SK-N-SH (cell line): ENCODE results near the gene USP28. TPM values are rescaled to one million over a fixed set of nuclear protein-coding genes. Genes with fewer than 3 reads are reported as not detected.

Experiments used
- CTCF ChIA-PET: fragments of 300-600, 350-600 bp; formaldehyde crosslinking; extraction: SDS; loops from one replicate; lab custom pipeline; 2021; lab: Yijun Ruan, JAX
- POLR2A ChIA-PET: fragments of 350-600 bp; sonication (Branson Sonifier 250); formaldehyde crosslinking; extraction: SDS; loops from one replicate; lab custom pipeline; 2020; ENCODE audit warnings: antibody characterized with exemption, inconsistent platforms; lab: Yijun Ruan, JAX
- DNase-seq: peaks from one replicate; pipeline ENCODE4 v3.0.0; 2012
- H2AFZ ChIP-seq: fragments of 200-600 bp; sonication (generic); 2 replicates; pipeline ENCODE4 v1.8.1; 2016; ENCODE audit warnings: antibody characterized with exemption, mild to moderate bottlenecking, low read depth
- H3F3A ChIP-seq: fragments of 200-600 bp; sonication (generic); replicated peaks from 2 replicates; pipeline ENCODE3; 2016; ENCODE audit warnings: antibody characterized with exemption, mild to moderate bottlenecking; ENCODE audit not compliant: insufficient read depth
- H3K27ac ChIP-seq, 2 experiments: fragments of 200-500 bp in 1 of 2; fragments of 200-600 bp in 1 of 2; sonication (Bioruptor generic) in 1 of 2; sonication (generic), shearing (Covaris generic) in 1 of 2; 2 replicates each; pipeline versions ENCODE4 v1.5.1 to v1.6.1; 2014 to 2016; ENCODE audit warnings: low read depth in 2 of 2, inconsistent platforms in 1 of 2, low read length in 1 of 2, mild to moderate bottlenecking in 1 of 2, mixed read lengths in 1 of 2
- H3K27me3 ChIP-seq: fragments of 200-600 bp; sonication (generic), shearing (Covaris generic); 2 replicates; pipeline ENCODE4 v1.6.1; 2016; ENCODE audit warnings: mixed run types; ENCODE audit not compliant: insufficient read depth
- H3K36me3 ChIP-seq, 2 experiments: fragments of 200-500 bp in 1 of 2; fragments of 200-600 bp in 1 of 2; sonication (Bioruptor generic) in 1 of 2; sonication (generic) in 1 of 2; replicated peaks in 1 of 2; 2 replicates each; pipeline versions ENCODE3 to v1.5.1; 2014 to 2016; ENCODE audit warnings: low read length in 1 of 2, mild to moderate bottlenecking in 1 of 2; ENCODE audit not compliant: insufficient read depth in 2 of 2, control insufficient read depth in 1 of 2
- H3K4me1 ChIP-seq, 2 experiments: fragments of 200-500 bp in 1 of 2; fragments of 200-600 bp in 1 of 2; sonication (Bioruptor generic) in 1 of 2; sonication (generic), shearing (Covaris generic) in 1 of 2; 2 replicates each; pipeline versions ENCODE4 v1.5.1 to v1.6.1; 2014 to 2016; ENCODE audit warnings: low read depth in 1 of 2, low read length in 1 of 2, mixed run types in 1 of 2; ENCODE audit not compliant: insufficient read depth in 2 of 2, control insufficient read depth in 1 of 2
- H3K4me2 ChIP-seq: fragments of 200-600 bp; sonication (generic), shearing (Covaris generic); 2 replicates; pipeline ENCODE4 v1.6.1; 2017; ENCODE audit warnings: mixed run types
- H3K4me3 ChIP-seq, 2 experiments: fragments of 200-500 bp in 1 of 2; fragments of 200-600 bp in 1 of 2; sonication (Bioruptor generic) in 1 of 2; sonication (generic), shearing (Covaris generic) in 1 of 2; 2 replicates each; pipeline versions ENCODE4 v1.5.1 to v1.8.1; 2014 to 2016; ENCODE audit warnings: low read depth in 2 of 2, inconsistent platforms in 1 of 2, low read length in 1 of 2, mild to moderate bottlenecking in 1 of 2, mixed read lengths in 1 of 2, moderate library complexity in 1 of 2
- H3K79me2 ChIP-seq: fragments of 200-600 bp; sonication (generic); 2 replicates; pipeline ENCODE4 v1.8.1; 2017; ENCODE audit warnings: mild to moderate bottlenecking; ENCODE audit not compliant: insufficient read depth
- H3K9ac ChIP-seq: fragments of 200-600 bp; sonication (generic); 2 replicates; pipeline ENCODE4 v1.6.1; 2017; ENCODE audit warnings: mixed run types
- H3K9me2 ChIP-seq: fragments of 200-600 bp; sonication (generic); 2 replicates; pipeline ENCODE4 v1.6.1; 2017; ENCODE audit warnings: mixed run types
- H3K9me3 ChIP-seq: fragments of 200-600 bp; sonication (generic); 2 replicates; pipeline ENCODE4 v1.6.1; 2017; ENCODE audit warnings: mixed run types, mild to moderate bottlenecking, moderate library complexity
- H4K20me1 ChIP-seq: fragments of 200-600 bp; sonication (generic); 2 replicates; pipeline ENCODE4 v1.6.1; 2017; ENCODE audit warnings: mild to moderate bottlenecking, mixed run types; ENCODE audit not compliant: insufficient read depth
- ELF1 ChIP-seq: IDR thresholded peaks from 2 replicates; pipeline ENCODE4 v1.4.0; 2012
- EP300 ChIP-seq, 2 experiments: IDR thresholded peaks; 2 replicates each; pipeline versions ENCODE4 v1.4.0 to v1.6.1; 2012; ENCODE audit warnings: borderline replicate concordance in 1 of 2, low read depth in 1 of 2, low read length in 1 of 2
- FOSL2 ChIP-seq: IDR thresholded peaks from 2 replicates; pipeline ENCODE4 v1.4.0; 2012; ENCODE audit warnings: low read depth, mild to moderate bottlenecking, moderate library complexity, borderline replicate concordance
- FOXM1 ChIP-seq: IDR thresholded peaks from 2 replicates; pipeline ENCODE4 v1.4.0; 2012; ENCODE audit warnings: low read depth, mild to moderate bottlenecking
- GATA2 ChIP-seq: sonication (generic); formaldehyde crosslinking; IDR thresholded peaks from 2 replicates; pipeline ENCODE4 v1.5.0; 2020; ENCODE audit warnings: mild to moderate bottlenecking, missing genetic modification reagents
- MEF2A ChIP-seq: IDR thresholded peaks from 2 replicates; pipeline ENCODE4 v1.4.0; 2012; ENCODE audit warnings: low read depth, borderline replicate concordance
- MXI1 ChIP-seq: IDR thresholded peaks from 2 replicates; pipeline ENCODE4 v1.6.1; 2012; ENCODE audit warnings: mild to moderate bottlenecking, low read depth, low read length, improper control_type of control experiment
- NRF1 ChIP-seq: IDR thresholded peaks from 2 replicates; pipeline ENCODE4 v1.6.1; 2012; ENCODE audit warnings: low read depth, mild to moderate bottlenecking, low read length
- SIN3A ChIP-seq: IDR thresholded peaks from 2 replicates; pipeline ENCODE4 v1.6.1; 2012; ENCODE audit warnings: low read depth, mild to moderate bottlenecking, low read length, moderate library complexity, borderline replicate concordance
- TCF12 ChIP-seq: IDR thresholded peaks from 2 replicates; pipeline ENCODE4 v1.4.0; 2012
- TEAD4 ChIP-seq: IDR thresholded peaks from 2 replicates; pipeline ENCODE4 v1.4.0; 2012; ENCODE audit warnings: mild to moderate bottlenecking, borderline replicate concordance; ENCODE audit not compliant: insufficient read depth
- YY1 ChIP-seq: IDR thresholded peaks from 2 replicates; pipeline ENCODE4 v1.4.0; 2012; ENCODE audit warnings: low read depth, mild to moderate bottlenecking
- WGBS: methylation state at CpG from one replicate; pipeline ENCODE4 v1.1.6; 2017; ENCODE audit warnings: low lambda C conversion rate; 5-methylcytosine and 5-hydroxymethylcytosine counted together
- polyA plus RNA-seq, 3 experiments: library from polyadenylated mRNA; depleted of rRNA; stranded (reverse); fragments of >200 nt; gene quantifications; 2 replicates each; pipeline ENCODE4 v1.2.3, GENCODE V29; 2012
- TF ChIP-seq, protein P1 (sequence below): fragments of 200-600 bp; sonication (generic); IDR thresholded peaks from 2 replicates; pipeline ENCODE4 v1.6.1; 2017; ENCODE audit warnings: antibody characterized with exemption, mild to moderate bottlenecking, moderate library complexity
- TF ChIP-seq, protein P2 (sequence below): IDR thresholded peaks from 2 replicates; pipeline ENCODE4 v1.4.0; 2012; ENCODE audit warnings: low read depth
- TF ChIP-seq, protein P3 (sequence below): fragments of 150-350 bp; IDR thresholded peaks from 2 replicates; pipeline ENCODE4 v1.6.1; 2016; ENCODE audit warnings: mild to moderate bottlenecking, low read depth, low read length
- TF ChIP-seq, protein P4 (sequence below): IDR thresholded peaks from 2 replicates; pipeline ENCODE4 v1.4.0; 2012; ENCODE audit warnings: low read depth, borderline replicate concordance
- TF ChIP-seq, protein P5 (sequence below): IDR thresholded peaks from 2 replicates; pipeline ENCODE4 v1.6.1; 2012; ENCODE audit warnings: mild to moderate bottlenecking, low read depth, low read length, moderate library complexity

The USP28 gene
- polyA plus RNA-seq, 1 of the 3 experiments (the other 2 are of a cell fraction) = 20.0 TPM

DNA sequence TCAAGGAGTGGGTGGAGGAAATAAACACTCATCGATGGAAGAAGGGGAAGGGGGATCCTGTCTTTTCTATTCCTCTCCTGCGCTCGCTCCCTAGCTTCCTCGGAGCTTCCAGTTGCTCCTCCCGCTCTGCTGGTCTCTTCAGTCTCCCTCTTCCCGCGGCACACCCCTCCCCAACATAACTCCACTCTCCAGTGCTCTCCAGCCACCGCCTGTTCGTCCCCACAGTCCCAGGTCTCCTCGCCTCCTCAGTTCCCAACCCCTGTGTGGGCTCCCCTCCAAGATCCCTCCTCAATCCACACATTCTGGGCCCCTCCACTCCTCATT, 102.3 kb downstream of the USP28 start:
- POLR2A ChIA-PET = interaction anchor here (1.4 kb wide), 1 partner anchor 15 kb away, joined by 4 read pairs; no protein-coding TSS in a partner anchor

DNA sequence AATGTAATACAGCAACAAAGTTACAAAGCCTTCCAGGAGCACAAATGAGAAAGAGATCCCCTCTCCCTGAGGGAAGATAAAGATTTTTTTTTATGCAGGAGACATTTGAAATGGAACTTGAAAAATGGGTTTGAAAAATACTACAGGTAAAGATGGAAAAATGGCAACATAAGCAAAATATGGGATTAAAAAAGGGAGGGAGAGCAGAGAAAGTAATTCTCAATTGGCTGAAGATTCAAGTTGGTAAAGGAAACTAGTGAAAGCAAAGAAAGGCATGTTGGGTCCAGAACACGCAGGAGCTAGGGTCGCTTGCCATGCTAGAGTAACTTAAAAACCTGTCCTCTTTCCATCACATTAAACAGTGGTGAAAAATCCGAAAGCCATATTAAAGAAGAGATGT, 103.4 kb downstream of the USP28 start:
- Histone ChIP-seq H3K4me2 (peak overlapping the region; percentile 80), H3K9me2 (no peaks in the 10 kb centered on the region), H3K27me3 (no peaks in the 10 kb centered on the region), H3K4me1 (peaks cover 3% of the 10 kb centered on the region in 2 experiments; a peak in 3 of 4 replicates), H3K9me3 (no peaks in the 10 kb centered on the region), H3K27ac (no peak overlapping the region), H3K4me3 (no peak overlapping the region; a peak in 1 of 4 replicates), H3K9ac (no peak overlapping the region), H4K20me1 (no peaks in the 10 kb centered on the region), H2AFZ (no peak overlapping the region), H3F3A (no peaks in the 10 kb centered on the region), H3K79me2 (peaks cover 53% of the 10 kb centered on the region), H3K36me3 (peaks cover 17 to 26% of the 10 kb centered on the region in 2 experiments)
- ChIA-PET POLR2A (interaction anchor here (1.4 kb wide), 1 partner anchor 14 kb away, joined by 4 read pairs; no protein-coding TSS in a partner anchor), CTCF (interaction anchor here (1.0 to 1.5 kb wide), 2 partner anchors 24 to 463 kb away, joined by 3 read pairs; no protein-coding TSS in a partner anchor)
- 69% methylated on average over 3 of the region's 3 CpGs for WGBS
- DNase-seq = no peak
- TF ChIP-seq MXI1 = no peak
- TF ChIP-seq, protein P1, sequence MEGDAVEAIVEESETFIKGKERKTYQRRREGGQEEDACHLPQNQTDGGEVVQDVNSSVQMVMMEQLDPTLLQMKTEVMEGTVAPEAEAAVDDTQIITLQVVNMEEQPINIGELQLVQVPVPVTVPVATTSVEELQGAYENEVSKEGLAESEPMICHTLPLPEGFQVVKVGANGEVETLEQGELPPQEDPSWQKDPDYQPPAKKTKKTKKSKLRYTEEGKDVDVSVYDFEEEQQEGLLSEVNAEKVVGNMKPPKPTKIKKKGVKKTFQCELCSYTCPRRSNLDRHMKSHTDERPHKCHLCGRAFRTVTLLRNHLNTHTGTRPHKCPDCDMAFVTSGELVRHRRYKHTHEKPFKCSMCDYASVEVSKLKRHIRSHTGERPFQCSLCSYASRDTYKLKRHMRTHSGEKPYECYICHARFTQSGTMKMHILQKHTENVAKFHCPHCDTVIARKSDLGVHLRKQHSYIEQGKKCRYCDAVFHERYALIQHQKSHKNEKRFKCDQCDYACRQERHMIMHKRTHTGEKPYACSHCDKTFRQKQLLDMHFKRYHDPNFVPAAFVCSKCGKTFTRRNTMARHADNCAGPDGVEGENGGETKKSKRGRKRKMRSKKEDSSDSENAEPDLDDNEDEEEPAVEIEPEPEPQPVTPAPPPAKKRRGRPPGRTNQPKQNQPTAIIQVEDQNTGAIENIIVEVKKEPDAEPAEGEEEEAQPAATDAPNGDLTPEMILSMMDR = no peak
- TF ChIP-seq EP300 (IDR thresholded peaks at IDR 0.05; ENCODE audit: borderline replicate concordance in 1 of 2, low read depth in 1 of 2, low read length in 1 of 2) = no peak
- no peak for TF ChIP-seq FOXM1
- TF ChIP-seq, protein P2, sequence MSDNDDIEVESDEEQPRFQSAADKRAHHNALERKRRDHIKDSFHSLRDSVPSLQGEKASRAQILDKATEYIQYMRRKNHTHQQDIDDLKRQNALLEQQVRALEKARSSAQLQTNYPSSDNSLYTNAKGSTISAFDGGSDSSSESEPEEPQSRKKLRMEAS = no peak
- no peak for TF ChIP-seq TEAD4
- TF ChIP-seq YY1 = no peak
- TF ChIP-seq MEF2A = no peak
- TF ChIP-seq TCF12 = no peak
- no peak for TF ChIP-seq NRF1
- TF ChIP-seq GATA2 (CRISPR knock-in tag) = no peak
- TF ChIP-seq FOSL2 = no peak
- TF ChIP-seq, protein P3, sequence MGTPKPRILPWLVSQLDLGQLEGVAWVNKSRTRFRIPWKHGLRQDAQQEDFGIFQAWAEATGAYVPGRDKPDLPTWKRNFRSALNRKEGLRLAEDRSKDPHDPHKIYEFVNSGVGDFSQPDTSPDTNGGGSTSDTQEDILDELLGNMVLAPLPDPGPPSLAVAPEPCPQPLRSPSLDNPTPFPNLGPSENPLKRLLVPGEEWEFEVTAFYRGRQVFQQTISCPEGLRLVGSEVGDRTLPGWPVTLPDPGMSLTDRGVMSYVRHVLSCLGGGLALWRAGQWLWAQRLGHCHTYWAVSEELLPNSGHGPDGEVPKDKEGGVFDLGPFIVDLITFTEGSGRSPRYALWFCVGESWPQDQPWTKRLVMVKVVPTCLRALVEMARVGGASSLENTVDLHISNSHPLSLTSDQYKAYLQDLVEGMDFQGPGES = no peak
- no peak for TF ChIP-seq SIN3A
- TF ChIP-seq, protein P4, sequence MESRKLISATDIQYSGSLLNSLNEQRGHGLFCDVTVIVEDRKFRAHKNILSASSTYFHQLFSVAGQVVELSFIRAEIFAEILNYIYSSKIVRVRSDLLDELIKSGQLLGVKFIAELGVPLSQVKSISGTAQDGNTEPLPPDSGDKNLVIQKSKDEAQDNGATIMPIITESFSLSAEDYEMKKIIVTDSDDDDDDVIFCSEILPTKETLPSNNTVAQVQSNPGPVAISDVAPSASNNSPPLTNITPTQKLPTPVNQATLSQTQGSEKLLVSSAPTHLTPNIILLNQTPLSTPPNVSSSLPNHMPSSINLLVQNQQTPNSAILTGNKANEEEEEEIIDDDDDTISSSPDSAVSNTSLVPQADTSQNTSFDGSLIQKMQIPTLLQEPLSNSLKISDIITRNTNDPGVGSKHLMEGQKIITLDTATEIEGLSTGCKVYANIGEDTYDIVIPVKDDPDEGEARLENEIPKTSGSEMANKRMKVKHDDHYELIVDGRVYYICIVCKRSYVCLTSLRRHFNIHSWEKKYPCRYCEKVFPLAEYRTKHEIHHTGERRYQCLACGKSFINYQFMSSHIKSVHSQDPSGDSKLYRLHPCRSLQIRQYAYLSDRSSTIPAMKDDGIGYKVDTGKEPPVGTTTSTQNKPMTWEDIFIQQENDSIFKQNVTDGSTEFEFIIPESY = no peak
- TF ChIP-seq, protein P5, sequence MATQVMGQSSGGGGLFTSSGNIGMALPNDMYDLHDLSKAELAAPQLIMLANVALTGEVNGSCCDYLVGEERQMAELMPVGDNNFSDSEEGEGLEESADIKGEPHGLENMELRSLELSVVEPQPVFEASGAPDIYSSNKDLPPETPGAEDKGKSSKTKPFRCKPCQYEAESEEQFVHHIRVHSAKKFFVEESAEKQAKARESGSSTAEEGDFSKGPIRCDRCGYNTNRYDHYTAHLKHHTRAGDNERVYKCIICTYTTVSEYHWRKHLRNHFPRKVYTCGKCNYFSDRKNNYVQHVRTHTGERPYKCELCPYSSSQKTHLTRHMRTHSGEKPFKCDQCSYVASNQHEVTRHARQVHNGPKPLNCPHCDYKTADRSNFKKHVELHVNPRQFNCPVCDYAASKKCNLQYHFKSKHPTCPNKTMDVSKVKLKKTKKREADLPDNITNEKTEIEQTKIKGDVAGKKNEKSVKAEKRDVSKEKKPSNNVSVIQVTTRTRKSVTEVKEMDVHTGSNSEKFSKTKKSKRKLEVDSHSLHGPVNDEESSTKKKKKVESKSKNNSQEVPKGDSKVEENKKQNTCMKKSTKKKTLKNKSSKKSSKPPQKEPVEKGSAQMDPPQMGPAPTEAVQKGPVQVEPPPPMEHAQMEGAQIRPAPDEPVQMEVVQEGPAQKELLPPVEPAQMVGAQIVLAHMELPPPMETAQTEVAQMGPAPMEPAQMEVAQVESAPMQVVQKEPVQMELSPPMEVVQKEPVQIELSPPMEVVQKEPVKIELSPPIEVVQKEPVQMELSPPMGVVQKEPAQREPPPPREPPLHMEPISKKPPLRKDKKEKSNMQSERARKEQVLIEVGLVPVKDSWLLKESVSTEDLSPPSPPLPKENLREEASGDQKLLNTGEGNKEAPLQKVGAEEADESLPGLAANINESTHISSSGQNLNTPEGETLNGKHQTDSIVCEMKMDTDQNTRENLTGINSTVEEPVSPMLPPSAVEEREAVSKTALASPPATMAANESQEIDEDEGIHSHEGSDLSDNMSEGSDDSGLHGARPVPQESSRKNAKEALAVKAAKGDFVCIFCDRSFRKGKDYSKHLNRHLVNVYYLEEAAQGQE = no peak
- TF ChIP-seq ELF1 = no peak

More for the DNA sequence above, 102.3 kb downstream of the USP28 start:
- no peak for DNase-seq
- peak overlapping the region; percentile 87 for H3K9ac ChIP-seq
- peaks cover 42% of the 10 kb centered on the region for H3K79me2 ChIP-seq
- H3K4me1 ChIP-seq = peaks cover 3 to 5% of the 10 kb centered on the region in 2 experiments; a peak in 3 of 4 replicates
- peak overlapping the region; percentile 84 for H2AFZ ChIP-seq
- no peaks in the 10 kb centered on the region for H3K9me3 ChIP-seq
- 0% methylated on average over 10 of the region's 10 CpGs for WGBS
- CTCF ChIA-PET = interaction anchor here (0.6 to 1.6 kb wide), 30 partner anchors 9 to 816 kb away, joined by 3 to 12 read pairs (median 4); partner anchors contain the start of gene USP28
- H3K27ac ChIP-seq = peak overlapping the region; percentile 58 to 60; a peak in 2 of 4 replicates
- H3K36me3 ChIP-seq = peaks cover 7 to 16% of the 10 kb centered on the region in 2 experiments
- H3K9me2 ChIP-seq = no peaks in the 10 kb centered on the region
- H3K27me3 ChIP-seq = no peaks in the 10 kb centered on the region
- peak overlapping the region; percentile 76 to 89 for H3K4me3 ChIP-seq
- TF ChIP-seq MEF2A = no peak
- H4K20me1 ChIP-seq = no peaks in the 10 kb centered on the region
- no peaks in the 10 kb centered on the region for H3F3A ChIP-seq
- H3K4me2 ChIP-seq = peak overlapping the region; percentile 80
